HCT116 (cell line): ENCODE results near the gene ST6GALNAC5. TPM values are rescaled to one million over a fixed set of nuclear protein-coding genes. Genes with fewer than 3 reads are reported as not detected.

Experiments
- ATAC-seq: fragments of 200-7000 bp; cut with Tn5 transposase; 2 replicates; pipeline ENCODE4 v1.9.1; 2020; ENCODE audit warnings: mild to moderate bottlenecking, moderate library complexity
- BruUV-seq: library from RNA; stranded (reverse); fragments of 400-500 nt; replicated peaks from 2 replicates; lab custom pipeline; 2021; lab: Mats Ljungman, UMichigan
- CTCF ChIA-PET: fragments of 300-600 bp; sonication (Branson Sonifier 250); formaldehyde crosslinking; loops from one replicate; lab custom pipeline; 2021; ENCODE audit warnings: antibody characterized with exemption; lab: Charles Lee
- POLR2A ChIA-PET: fragments of 300-600, 350-600 bp; sonication (Branson Sonifier 250); formaldehyde crosslinking; loops from one replicate; lab custom pipeline; 2021; ENCODE audit warnings: antibody characterized with exemption; lab: Charles Lee
- RAD21 ChIA-PET, 2 experiments: fragments of 300-600 bp; sonication (Branson Sonifier 250); formaldehyde crosslinking; loops; one replicate each; lab custom pipeline; 2023; ENCODE audit warnings: low total read pairs in 2 of 2; ENCODE audit not compliant: uncharacterized antibody in 2 of 2, unreplicated experiment in 2 of 2, low non-redundant PET in 1 of 2; lab: Charles Lee
- DNase-seq: peaks from one replicate; pipeline ENCODE4 v3.0.0-alpha.2; 2010; ENCODE audit warnings: low read depth, low spot score
- H2AFZ ChIP-seq: fragments of 200-600 bp; shearing (Covaris generic), sonication (generic); 2 replicates; pipeline ENCODE4 v1.6.1; 2017; ENCODE audit warnings: low read depth, mixed run types, mixed read lengths, antibody characterized with exemption, low read length; ENCODE audit not compliant: poor library complexity, severe bottlenecking
- H3K27ac ChIP-seq: 2 replicates; pipeline ENCODE4 v1.5.1; 2012; ENCODE audit warnings: low read depth, low read length
- H3K27me3 ChIP-seq: fragments of 200-600 bp; sonication (generic); 2 replicates; pipeline ENCODE4 v1.6.1; 2016; ENCODE audit warnings: mixed run types, low read length, mixed read lengths; ENCODE audit not compliant: insufficient read depth
- H3K36me3 ChIP-seq, 2 experiments: fragments of 200-500 bp in 1 of 2; fragments of 200-600 bp in 1 of 2; sonication (Bioruptor generic) in 1 of 2; sonication (generic) in 1 of 2; 2 replicates each; pipeline versions ENCODE4 v1.5.1 to v1.6.1; 2014 to 2016; ENCODE audit warnings: low read length in 2 of 2, inconsistent platforms in 1 of 2, mixed read lengths in 1 of 2, mixed run types in 1 of 2; ENCODE audit not compliant: insufficient read depth in 2 of 2, control insufficient read depth in 1 of 2
- H3K4me1 ChIP-seq, 2 experiments: fragments of 200-600 bp in 1 of 2; sonication (generic) in 1 of 2; 2 replicates each; pipeline versions ENCODE4 v1.5.1 to v1.6.1; 2012 to 2017; ENCODE audit warnings: low read length in 2 of 2, inconsistent platforms in 1 of 2, mild to moderate bottlenecking in 1 of 2, mixed read lengths in 1 of 2, mixed run types in 1 of 2, moderate library complexity in 1 of 2; ENCODE audit not compliant: insufficient read depth in 2 of 2, control insufficient read depth in 1 of 2
- H3K4me2 ChIP-seq: fragments of 200-600 bp; sonication (generic); 2 replicates; pipeline ENCODE4 v1.6.1; 2017; ENCODE audit warnings: mixed run types, low read length, mixed read lengths
- H3K4me3 ChIP-seq, 2 experiments: fragments of 200-600 bp in 1 of 2; sonication (generic) in 1 of 2; replicated peaks in 1 of 2; 2 replicates each; pipeline ENCODE4 v1.5.1; 2011 to 2016; ENCODE audit warnings: low read length in 2 of 2, control low read depth in 1 of 2, low read depth in 1 of 2, mild to moderate bottlenecking in 1 of 2, mixed read lengths in 1 of 2, mixed run types in 1 of 2
- H3K79me2 ChIP-seq: fragments of 200-600 bp; sonication (generic); 2 replicates; pipeline ENCODE4 v1.6.1; 2017; ENCODE audit warnings: mild to moderate bottlenecking, mixed run types, low read length, moderate library complexity, mixed read lengths; ENCODE audit not compliant: insufficient read depth
- H3K9ac ChIP-seq: fragments of 200-600 bp; sonication (generic); 2 replicates; pipeline ENCODE4 v1.6.1; 2016; ENCODE audit warnings: low read length, mixed read lengths
- H3K9me2 ChIP-seq: fragments of 200-600 bp; sonication (generic), shearing (Covaris generic); 2 replicates; pipeline ENCODE4 v1.6.1; 2017; ENCODE audit warnings: mixed run types, mild to moderate bottlenecking, moderate library complexity; ENCODE audit not compliant: insufficient read depth
- H3K9me3 ChIP-seq, 2 experiments: fragments of 200-500 bp in 1 of 2; fragments of 200-600 bp in 1 of 2; sonication (Bioruptor generic) in 1 of 2; sonication (generic) in 1 of 2; 2 replicates each; pipeline ENCODE4 v1.6.1; 2014 to 2017; ENCODE audit warnings: low read length in 2 of 2, mixed read lengths in 2 of 2, inconsistent platforms in 1 of 2, low read depth in 1 of 2, mild to moderate bottlenecking in 1 of 2, mixed run types in 1 of 2, moderate library complexity in 1 of 2; ENCODE audit not compliant: control insufficient read depth in 1 of 2, insufficient read depth in 1 of 2
- H4K20me1 ChIP-seq: fragments of 200-600 bp; sonication (generic), shearing (Covaris generic); 2 replicates; pipeline ENCODE4 v1.6.1; 2017; ENCODE audit warnings: mixed run types, mild to moderate bottlenecking, moderate library complexity; ENCODE audit not compliant: insufficient read depth
- CBX3 ChIP-seq: IDR thresholded peaks from 2 replicates; pipeline ENCODE4 v1.6.1; 2012; ENCODE audit warnings: low read depth
- CEBPB ChIP-seq: IDR thresholded peaks from 2 replicates; pipeline ENCODE4 v1.6.1; 2012; ENCODE audit warnings: low read depth
- ELF1 ChIP-seq: IDR thresholded peaks from 2 replicates; pipeline ENCODE4 v1.6.1; 2012; ENCODE audit warnings: low read depth, borderline replicate concordance
- EZH2 ChIP-seq: fragments of 200-600 bp; sonication (generic); IDR thresholded peaks from 2 replicates; pipeline ENCODE4 v1.6.1; 2017; ENCODE audit warnings: antibody characterized with exemption, mixed run types
- EZH2phosphoT487 ChIP-seq: fragments of 200-600 bp; IDR thresholded peaks from 2 replicates; pipeline ENCODE4 v1.6.1; 2018; ENCODE audit warnings: antibody characterized with exemption, borderline replicate concordance
- FOSL1 ChIP-seq: IDR thresholded peaks from 2 replicates; pipeline ENCODE4 v1.6.1; 2012; ENCODE audit warnings: low read depth
- MAX ChIP-seq: IDR thresholded peaks from 2 replicates; pipeline ENCODE4 v1.6.1; 2012
- POLR2AphosphoS5 ChIP-seq: IDR thresholded peaks from 2 replicates; pipeline ENCODE4 v1.6.1; 2011; ENCODE audit warnings: mild to moderate bottlenecking, low read depth, low read length, moderate library complexity
- RAD21 ChIP-seq: IDR thresholded peaks from 2 replicates; pipeline ENCODE4 v1.6.1; 2012; ENCODE audit warnings: low read depth, mild to moderate bottlenecking
- REST ChIP-seq: IDR thresholded peaks from 2 replicates; pipeline ENCODE4 v1.6.1; 2012; ENCODE audit warnings: low read depth
- SIN3A ChIP-seq: IDR thresholded peaks from 2 replicates; pipeline ENCODE4 v1.6.1; 2012; ENCODE audit warnings: low read depth
- SRF ChIP-seq: IDR thresholded peaks from 2 replicates; pipeline ENCODE4 v1.6.1; 2012; ENCODE audit warnings: low read depth
- TCF7L2 ChIP-seq: IDR thresholded peaks from 2 replicates; pipeline ENCODE4 v1.7.0; 2011; ENCODE audit warnings: borderline replicate concordance, inconsistent platforms; ENCODE audit not compliant: insufficient read depth, insufficient read length; ENCODE audit errors: extremely low read depth
- ZBTB33 ChIP-seq: IDR thresholded peaks from 2 replicates; pipeline ENCODE4 v1.6.1; 2011; ENCODE audit warnings: mild to moderate bottlenecking, low read length, moderate library complexity; ENCODE audit not compliant: insufficient replicate concordance; ENCODE audit errors: extremely low read depth
- ZFX ChIP-seq: fragments of 450-650 bp; IDR thresholded peaks from 2 replicates; pipeline ENCODE4 v1.6.1; 2017
- intact Hi-C: fragments of 100-400 bp; cut with micrococcal nuclease; formaldehyde crosslinking; loops from 2 replicates; pipeline ENCODE4 v1.10.0; 2022
- total RNA-seq: library from RNA; stranded (reverse); gene quantifications from one replicate; pipeline ENCODE4 v1.2.1, GENCODE V29; 2021; ENCODE audit not compliant: unreplicated experiment

The ST6GALNAC5 gene
- total RNA-seq, 1 experiment from 2014 or later: 1.2 TPM

- no TSS peak for BruUV-seq
- Histone ChIP-seq H3K27me3 (no peaks in the 10 kb centered on the region), H3K9me3 (no peaks in the 10 kb centered on the region), H3K4me3 (no peak overlapping the region), H3K9ac (no peak overlapping the region), H4K20me1 (no peaks in the 10 kb centered on the region), H3K36me3 (no peaks in the 10 kb centered on the region), H2AFZ (no peak overlapping the region), H3K27ac (no peak overlapping the region), H3K9me2 (no peaks in the 10 kb centered on the region), H3K79me2 (no peaks in the 10 kb centered on the region), H3K4me1 (no peaks in the 10 kb centered on the region), H3K4me2 (no peak overlapping the region)
- DNase-seq (no peak), ATAC-seq (no peak)
- TF ChIP-seq REST: no peak
- TF ChIP-seq POLR2AphosphoS5: no peak
- TF ChIP-seq TCF7L2: no peak
- no peak for TF ChIP-seq ELF1
- TF ChIP-seq ZBTB33: no peak
- TF ChIP-seq SIN3A: no peak
- no peak for TF ChIP-seq ZFX
- TF ChIP-seq MAX: no peak
- TF ChIP-seq EZH2: no peak
- no peak for TF ChIP-seq SRF
- TF ChIP-seq CBX3: no peak
- TF ChIP-seq CEBPB: no peak
- TF ChIP-seq RAD21: no peak
- TF ChIP-seq FOSL1: no peak
- no peak for TF ChIP-seq EZH2phosphoT487
- ChIA-PET CTCF (no interaction called here), POLR2A (no interaction called here), RAD21 (no interaction called here)
- intact Hi-C loops: no loop called here
Observed at GRCh38 chr1:77051425-77051824, 184.1 kb downstream of the ST6GALNAC5 start.
